Germinal center (tissue), 1 donor: ENCODE measurements around the gene GPR25.

Source experiments
- DNase-seq: peaks from one replicate; pipeline ENCODE4 v3.0.0; 2012; ENCODE audit warnings: mixed read lengths, low spot score

Gene GPR25, protein sequence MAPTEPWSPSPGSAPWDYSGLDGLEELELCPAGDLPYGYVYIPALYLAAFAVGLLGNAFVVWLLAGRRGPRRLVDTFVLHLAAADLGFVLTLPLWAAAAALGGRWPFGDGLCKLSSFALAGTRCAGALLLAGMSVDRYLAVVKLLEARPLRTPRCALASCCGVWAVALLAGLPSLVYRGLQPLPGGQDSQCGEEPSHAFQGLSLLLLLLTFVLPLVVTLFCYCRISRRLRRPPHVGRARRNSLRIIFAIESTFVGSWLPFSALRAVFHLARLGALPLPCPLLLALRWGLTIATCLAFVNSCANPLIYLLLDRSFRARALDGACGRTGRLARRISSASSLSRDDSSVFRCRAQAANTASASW

DNA sequence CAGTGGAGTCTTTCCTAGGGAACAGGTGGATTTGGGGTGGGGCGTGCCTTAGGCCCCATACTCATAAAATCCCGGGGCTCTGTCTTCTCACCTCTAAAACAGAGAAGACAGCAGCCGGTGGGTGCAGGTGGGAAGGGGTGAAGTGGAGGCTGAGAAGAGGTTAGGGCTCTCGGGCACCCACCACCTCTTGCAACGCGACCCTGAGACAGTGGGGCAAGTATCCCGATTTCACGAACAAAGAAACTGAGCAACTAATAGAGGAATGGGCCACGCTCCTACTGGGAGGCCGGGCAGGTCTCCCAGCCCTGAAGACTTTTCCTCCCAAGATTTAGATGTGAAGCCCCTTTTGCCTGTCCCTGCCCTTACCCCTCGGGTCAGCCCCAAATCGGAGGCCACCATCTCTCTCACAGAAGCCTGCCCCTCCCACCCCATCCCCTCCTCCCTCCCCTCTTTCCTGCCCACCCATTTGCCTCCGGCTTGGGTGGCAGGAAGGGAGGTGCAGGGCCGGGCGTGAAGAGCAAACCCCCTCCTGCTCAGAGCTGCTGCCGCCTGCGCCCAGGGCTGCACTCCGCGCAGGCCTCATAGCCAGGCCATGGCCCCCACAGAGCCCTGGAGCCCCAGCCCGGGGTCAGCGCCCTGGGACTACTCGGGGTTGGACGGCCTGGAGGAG lies at the start of gene GPR25:
Gene GPR25 (plus strand): TSS at position 536 of the 670 bp plus-strand sequence. CDS start 57 bp downstream, at position 593.
- DNase-seq: no peak

DNA sequence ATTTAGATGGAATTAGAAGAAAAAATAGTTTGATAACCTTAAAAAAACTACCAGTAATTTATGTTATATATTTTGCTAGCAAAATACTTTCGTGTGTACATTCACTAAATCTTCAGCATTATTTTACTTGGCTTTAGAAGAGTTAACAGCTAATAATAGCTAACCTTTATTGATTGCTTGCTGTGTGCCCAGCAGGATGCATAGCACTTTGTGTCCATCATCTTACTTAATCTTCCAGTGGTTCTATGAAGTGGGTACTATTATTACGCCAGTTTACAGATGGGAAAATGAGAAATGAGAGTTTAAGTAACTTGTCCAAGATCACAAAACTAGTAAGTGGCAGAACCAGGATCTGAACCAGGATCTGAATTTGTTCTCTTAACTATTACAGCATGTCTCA lies 41.7 kb upstream of the GPR25 start:
- DNase-seq: no peak

DNA sequence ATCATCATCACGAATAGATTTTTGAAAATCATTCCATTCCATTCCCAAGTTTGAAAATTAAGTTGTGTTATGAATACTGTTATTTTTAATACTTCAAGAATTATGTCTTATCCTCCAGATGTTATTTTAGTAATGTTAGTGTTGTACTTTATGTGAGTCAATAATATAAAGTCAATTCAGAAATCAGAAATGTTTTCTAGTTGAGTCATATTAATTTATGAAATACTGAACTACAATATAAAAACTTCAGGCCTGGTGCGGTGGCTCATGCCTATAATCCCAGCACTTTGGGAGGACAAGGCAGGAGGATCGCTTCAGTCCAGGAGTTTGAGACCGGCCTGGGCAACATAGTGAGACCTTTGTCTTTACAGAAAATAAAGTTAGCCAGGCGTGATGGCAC lies 38.4 kb upstream of the GPR25 start:
- DNase-seq: no peak

DNA sequence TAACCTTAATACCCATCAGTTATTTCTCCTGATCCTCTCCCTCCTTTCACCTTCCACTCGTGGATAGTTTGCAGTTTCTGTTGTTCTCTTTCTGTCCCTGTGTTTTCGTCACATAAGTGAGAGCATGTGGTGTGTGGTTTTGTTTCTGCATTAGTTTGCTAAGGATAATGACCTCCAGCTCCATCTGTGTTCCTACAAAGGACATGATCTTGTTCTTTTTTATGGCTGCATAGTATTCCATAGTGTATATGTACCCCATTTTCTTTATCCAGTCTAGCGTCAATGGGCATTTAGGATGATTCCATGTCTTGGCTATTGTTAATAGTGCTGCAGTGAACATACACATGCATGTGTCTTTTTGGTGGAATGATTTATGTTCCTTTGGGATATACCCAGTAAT lies 36.6 kb upstream of the GPR25 start:
- DNase-seq: no peak

DNA sequence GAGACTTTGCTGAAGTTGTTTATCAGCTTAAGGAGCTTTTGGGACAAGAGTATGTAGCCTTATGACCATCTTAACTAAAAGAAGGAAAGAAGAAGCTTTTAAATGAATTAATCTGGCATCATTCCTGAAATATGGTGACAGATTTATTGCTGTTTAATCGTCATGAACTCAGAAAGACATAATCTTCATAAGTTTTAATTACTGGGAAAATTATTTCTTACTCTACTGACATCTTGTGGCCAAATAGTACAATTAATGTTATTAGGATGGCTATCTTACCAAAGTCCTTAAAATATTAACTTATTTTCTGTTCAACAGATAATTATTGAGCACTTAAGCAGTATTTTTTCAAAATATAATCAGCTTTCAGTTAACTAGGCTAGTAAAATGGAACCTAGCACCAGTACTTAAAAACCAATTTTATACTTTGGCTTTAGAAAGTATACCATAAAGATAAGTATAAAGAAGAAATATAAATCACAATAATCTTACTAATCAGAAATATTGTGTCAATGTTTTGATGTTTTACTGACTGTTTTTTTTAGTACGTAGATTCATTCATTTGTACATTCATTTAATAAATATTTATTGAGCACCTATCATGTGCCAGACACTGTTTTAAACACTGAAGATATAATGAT lies 34.7 kb upstream of the GPR25 start:
- no peak for DNase-seq

DNA sequence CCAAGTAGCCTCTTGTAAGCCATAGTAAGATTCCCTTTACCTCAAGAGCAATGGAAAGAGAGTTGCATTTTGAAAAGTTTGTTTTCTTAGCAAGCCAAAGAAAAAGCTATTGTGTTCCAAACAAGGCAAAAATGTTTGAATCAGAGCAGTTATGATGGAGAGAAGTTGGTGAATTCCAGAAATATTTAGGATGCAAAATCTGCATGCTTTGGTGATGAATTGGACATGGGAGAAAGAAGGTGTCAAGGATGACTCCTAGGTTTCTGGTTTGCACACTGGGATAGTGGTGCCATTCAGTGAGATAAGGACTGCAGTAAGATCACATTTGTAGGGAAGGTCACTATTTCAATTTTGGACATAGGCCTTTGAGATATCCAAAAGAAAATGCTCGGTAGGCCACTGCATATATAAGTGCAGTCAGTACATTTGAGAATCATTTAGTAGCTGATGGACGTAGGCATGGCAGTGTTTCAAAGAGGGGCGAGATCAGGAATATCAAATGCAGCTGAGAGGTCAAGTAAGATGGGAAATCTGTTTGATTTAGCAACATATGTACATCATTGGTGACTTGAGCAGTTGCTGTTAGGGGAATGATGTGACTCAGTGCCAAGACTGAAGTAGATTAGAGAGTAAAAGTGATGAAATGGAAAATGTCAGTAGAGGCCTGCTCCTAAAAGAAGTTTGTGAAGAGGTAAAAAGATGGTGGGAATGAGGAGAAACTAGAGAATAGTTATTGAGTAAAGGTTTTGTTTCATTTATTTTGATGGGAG lies 33.9 kb upstream of the GPR25 start:
- DNase-seq: no peak

DNA sequence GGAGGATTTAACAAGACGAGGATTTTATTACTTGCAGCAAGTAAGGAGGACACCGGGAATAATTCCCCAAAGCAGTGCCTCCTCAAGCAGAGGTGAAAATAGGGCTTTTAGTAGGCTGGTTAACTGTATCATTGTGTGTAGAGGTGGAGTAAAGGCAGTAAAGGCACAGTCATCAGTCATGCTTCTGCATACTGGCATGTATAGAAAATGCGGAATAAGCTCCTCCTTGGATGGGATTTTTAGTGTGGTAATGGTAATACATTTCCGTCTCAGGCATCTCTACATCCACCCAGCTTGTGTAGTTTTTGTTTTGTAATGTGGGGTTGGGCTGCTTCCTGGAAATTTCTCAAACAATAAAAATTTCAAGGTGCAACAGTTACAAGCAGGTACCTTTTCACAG lies 27.4 kb upstream of the GPR25 start:
- DNase-seq: no peak

DNA sequence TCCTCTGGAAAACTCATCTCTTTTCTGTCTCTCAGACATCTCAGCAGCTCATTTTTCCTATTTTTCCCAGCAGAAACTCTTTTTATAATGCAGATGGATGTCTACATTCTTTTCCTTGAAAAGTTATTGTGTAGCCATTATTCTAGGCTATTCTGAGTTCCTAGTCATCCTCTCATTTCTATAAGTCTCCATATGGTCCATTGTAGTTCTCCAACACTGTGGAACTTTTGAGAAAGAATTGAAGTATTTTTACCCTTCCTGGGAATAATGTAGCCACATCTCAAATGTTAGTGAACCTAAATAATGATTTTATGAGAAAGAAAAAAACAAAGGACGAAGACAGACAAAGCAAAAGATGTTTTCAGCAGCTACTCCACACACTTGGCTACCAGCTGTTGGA lies 26.4 kb upstream of the GPR25 start:
- no peak for DNase-seq

DNA sequence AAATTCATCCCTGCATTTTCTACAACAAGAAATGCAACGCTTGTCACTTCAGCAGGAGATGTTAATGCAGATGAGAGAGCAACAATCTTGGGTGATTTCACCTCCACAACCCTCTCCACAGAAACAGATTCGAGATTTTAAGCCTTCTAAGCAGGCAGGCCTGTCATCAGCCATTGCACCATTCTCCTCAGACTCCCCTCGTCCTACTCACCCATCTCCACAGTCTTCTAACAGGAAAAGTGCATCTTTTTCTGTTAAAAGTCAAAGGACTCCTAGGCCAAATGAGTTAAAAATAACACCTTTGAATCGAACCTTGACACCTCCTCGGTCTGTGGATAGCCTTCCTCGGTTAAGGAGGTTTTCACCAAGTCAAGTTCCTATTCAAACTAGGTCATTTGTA lies 23.4 kb upstream of the GPR25 start:
- no peak for DNase-seq

DNA sequence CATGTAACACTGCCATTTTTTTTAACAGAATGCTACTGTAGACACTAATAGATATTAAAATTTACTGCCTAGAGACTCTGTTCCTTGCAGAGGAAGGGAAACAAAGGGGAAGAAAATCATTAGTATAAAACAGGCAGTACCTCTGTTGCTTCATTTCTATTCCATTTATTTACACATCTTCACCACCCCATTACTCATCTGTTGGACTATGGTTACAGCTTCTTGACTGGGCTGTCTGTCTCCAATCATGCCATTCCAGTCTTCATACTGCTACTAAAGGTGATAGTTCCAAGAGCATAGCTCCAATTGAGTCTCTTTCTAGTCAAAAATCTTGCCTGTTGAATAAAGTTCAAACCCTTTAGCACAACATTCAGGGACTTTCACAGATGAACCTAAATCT lies 22.2 kb upstream of the GPR25 start:
- DNase-seq: no peak

DNA sequence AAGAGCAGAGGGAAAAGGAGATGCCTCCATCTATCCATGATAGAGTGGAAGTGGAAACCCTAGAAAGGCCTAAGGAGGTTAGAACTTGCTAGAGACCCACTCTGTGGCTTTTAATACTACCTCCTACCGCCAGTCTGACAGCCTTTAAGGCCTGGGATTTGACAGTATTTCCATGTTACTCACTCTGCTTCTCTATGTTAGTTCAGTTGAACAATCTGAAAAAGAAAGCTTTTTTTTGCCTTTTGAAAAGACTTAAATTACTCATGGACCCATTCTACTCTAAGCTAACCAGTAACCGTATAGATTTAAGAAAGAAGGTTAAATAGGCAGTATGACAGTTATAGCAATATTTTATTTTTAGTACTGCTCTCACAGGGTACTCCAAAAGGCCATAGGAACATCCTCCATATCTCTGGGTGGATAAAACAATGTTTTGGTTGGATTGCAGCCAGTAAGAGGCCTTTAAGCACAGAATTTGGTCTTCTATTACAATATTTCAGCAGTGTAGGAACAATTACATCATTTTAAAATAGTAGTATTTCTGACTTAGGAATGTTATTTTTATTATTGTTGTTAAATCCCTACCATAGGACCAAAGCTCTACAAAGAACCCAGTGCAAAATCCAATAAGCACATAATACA lies 15.9 kb upstream of the GPR25 start:
- DNase-seq: no peak

DNA sequence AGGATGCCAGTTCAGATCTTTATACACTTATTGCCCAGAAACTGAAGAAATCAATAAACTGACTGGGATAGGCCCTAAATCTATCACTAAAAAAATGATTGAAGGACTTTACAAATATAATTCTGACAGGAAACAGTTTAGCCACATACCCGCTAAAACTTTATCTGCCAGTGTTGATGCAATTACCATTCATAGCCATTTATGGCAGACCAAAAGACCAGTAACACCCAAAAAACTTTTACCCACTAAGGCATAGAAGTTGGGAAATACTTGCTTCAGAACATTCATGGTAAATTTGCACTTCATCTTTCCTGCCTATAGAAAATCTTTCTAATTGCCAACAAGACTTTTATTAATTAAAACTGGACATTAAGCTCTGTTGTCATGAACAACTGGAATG lies 15.0 kb upstream of the GPR25 start:
- DNase-seq: no peak

DNA sequence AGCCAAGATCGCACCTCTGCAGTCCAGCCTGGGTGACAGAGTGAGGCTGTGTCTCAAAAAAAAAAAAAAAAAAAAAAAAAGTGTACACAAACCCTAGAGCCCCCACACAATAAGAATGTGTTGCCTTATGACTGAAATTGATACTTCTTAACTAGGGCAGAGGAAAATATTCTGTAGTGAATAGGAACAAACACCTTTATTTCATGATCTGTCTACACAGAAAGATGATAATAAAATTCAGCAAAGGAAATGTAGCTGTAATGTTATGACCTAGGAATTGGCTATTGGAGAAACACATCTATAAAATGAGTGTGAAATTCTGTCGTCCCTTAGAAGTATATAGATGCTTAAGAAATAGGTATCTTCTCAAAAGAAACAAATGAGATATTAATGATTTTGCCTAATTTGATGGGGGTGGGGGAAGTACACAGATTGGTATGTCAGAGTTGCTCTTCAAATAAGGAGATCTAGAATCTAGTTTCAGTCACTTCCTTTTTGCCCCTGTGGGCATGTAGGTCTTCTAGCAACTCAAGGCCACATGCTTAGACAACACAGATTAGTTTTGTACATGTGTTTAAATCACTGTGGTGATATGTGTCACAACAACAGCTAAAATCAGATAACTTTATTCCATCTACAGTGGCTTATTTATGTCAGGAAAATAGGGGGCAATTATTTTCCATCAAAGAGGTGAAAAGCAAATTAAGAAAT lies 10.7 kb upstream of the GPR25 start:
- no peak for DNase-seq

DNA sequence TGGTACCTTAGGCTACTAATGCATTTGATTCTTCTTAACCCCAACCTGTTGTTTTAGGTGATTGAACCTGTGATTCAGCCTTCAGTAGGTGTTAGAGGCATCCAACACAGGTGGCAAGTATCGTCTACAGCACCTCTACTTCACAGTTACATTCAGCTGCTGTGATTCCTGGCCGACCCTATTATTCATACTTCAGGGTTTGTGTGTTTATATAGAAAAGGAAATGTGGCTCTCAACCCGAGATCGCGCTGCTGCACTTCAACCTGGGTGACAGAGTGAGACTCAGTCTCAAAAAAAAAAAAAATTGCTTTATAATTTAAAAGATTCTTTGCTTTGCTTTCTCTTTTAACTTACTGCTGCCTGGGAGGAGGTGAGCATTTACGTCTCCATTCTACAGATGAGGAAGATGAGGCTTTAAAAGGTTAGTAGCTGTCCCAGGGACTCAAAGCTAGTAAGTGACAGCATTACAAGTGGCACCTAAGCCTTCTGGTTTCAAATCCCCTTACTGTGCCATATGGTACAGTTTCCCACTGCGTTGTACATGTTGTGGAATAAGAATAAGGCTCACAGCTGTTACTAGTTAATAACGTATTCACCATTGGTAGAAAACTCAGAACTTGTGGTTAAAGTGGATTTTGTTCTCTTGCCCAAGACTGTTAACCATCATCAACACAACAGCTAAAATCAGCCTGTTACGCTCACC lies 9.9 kb upstream of the GPR25 start:
- DNase-seq: no peak

DNA sequence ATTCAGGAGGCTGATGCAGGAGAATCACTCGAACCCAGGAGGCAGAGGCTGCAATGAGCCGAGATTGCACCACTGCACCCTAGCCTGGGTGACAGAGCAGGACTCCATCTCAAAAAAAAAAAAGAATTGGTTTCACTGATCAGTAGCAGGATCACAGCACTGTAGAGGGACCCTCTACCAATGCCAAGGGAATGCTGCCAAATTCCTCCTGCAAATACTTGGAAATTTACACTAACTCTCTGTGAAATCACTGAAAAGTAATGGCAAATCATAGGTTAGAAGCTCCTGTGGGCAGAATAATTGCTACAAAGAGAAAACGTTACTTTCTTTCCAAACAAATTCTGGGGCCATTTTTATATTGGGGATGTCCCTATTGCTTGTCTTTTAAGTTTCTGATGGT lies 6.7 kb upstream of the GPR25 start:
- DNase-seq: no peak

DNA sequence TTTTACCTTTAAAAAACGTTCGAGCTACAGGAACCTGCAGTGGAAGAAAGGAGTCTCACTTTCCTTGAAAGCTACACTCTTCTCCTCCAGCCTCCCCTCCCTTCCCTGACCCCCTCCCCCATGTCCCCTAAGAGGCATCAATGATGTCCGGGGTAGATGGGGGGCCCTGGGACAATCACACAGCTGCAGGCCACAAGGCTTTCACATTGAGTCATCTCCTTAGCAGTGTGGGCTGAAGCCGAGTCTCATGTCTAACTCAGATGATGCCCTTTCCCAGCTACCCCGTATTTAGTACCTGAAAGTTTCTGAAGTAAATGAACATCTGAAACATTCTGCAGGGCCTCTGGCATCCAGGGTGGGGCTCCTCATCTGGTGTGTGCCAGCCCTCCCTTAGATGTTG lies 6.3 kb upstream of the GPR25 start:
- DNase-seq: no peak

DNA sequence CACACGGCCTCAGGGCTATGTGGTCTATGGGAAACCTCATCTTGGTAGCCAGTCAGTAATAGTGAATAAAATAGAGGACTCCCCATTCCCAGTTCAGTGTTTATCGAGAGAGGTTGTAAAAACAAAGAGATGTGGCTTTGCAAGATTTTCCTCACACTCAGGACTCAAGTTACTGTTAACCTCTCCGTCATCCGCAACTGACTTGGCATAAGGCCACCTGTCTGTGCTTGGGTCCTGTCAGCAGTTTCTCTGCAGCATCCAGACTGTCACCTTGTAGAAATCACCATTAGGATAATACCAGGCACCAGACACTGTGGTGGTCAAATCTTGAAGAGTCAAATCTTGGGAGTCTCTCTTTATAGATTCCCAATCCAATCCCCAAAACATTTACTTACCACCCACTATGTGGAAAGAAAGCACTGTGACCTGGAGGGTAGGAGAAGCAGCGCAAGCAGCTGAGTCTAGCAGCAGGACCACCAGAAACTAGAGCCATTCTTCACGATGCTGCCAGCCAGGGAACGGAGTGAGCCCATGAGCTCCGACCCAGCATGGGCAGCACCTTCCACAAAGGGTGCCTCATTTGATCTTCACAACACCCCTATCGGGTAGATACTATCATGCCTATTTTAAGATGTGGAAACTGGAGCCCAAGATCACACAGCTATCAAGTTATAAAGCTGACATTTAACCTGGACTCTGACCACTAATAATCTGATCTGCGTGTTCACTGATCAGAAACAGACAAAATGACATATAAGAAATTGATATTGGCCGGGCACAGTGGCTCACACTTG lies 5.6 kb upstream of the GPR25 start:
- DNase-seq: no peak

DNA sequence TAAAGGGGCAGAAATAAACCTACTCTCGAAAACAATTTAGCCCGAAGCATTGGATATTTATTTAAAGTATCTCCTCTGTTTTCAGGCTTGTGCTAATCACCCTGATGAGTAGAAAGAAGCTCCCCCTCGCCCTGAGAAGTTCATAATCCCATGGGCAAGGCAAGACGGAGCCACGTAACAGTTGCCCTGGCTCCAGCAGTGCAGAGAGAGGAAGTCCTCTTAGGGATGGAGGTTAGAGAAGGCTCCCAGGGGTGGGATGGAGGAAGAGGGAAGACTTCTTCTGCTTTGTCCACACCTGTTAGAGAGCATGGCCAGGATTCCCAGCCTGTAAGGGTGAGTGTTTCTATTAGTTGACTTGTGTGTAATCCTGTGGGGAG lies 3.4 kb upstream of the GPR25 start:
- DNase-seq: no peak

DNA sequence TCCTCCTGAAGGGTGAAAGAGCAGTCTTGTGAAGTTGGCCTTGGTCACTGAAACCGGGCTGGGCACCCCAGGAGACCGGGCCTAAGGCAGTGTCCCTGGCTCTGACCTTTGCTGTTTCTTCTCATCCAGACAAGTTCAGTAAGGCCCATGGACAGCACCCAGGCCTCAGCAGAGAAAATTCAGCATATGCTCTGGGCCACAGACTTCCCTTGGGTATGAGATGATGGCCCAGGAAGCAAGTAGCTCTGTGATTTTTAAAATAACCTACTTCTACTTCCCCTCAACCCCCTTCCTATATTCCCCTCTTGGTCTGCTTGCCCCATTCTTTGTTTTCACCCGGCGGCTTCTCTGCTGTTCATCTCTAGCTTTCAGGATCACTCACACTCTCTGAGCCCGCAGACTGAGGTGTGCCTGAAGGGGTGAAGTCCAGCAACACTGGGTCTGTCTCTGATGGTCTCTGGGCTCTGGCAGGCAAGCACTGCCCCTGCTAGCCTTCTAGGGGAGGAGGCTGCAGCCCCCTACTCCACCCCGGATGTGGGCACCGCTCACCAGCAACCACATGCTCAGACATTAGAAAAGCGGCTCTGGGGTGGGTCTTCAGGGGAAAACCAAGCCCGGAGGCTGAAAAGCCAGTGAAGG lies 2.9 kb upstream of the GPR25 start:
- DNase-seq: no peak
